ENCODE results near the gene HS6ST2.
A peak's percentile ranks its signal among the peaks of the same experiment; 100 is the strongest.

The HS6ST2 gene

DNA sequence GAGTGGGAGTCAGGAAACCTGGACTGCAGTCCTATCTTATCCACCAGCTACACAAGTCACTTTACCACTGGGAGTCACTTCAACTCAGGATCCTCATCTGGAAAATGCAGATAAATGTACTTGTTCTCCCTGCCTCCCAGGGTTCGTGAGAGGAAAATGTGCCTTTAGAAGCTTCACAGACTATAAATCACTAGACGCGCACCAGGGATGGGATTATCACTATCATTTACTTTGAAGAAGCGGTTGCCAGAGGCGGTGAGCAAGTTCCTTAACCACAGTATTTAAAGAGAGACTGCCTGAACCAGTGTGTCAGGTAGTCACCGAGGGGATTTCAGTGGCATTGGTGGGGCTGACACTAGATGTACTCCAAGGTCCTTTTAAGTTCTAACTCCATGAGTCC lies 219.5 kb downstream of the HS6ST2 start:
- peak; percentile 75 for DNase-seq

DNA sequence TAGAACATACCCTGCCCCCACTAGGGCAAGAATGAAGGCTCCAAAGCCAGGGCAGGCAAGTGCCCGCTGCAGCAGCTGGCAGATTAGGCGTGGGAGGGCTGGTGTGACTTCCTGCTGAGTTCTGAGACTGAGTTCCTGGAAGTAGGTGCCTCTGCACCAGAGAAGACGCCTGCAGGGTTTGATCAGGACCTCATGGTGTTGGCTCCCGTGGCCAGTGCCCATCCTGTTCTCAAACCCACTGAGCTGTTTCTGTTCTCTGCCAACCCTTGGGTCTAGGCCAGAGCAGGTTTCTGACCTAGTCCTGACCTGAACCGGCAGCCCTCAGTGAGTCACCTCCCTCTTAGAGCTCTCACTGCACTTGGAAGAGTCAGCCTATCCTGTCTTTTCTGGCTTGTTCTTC lies 220.7 kb downstream of the HS6ST2 start:
- no peak for DNase-seq

DNA sequence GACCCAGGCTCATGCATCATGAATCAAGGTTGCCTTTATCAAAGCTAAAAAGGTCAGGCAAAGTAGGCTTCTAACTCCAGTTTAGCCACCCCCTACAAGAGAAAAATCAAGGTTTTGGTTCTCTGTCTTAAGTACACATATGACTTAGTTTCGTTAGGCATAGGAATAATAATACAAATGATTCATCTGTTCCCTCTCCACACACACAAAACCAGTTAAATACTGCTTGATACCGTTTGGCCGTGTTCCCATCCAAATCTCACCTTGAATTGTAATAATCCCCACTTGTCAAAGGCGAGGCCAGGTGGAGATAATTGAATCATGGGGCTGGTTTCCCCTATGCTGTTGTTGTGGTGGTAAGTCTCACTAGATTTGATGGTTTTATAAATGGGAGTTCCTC lies 226.2 kb downstream of the HS6ST2 start:
- DNase-seq, result no peak

DNA sequence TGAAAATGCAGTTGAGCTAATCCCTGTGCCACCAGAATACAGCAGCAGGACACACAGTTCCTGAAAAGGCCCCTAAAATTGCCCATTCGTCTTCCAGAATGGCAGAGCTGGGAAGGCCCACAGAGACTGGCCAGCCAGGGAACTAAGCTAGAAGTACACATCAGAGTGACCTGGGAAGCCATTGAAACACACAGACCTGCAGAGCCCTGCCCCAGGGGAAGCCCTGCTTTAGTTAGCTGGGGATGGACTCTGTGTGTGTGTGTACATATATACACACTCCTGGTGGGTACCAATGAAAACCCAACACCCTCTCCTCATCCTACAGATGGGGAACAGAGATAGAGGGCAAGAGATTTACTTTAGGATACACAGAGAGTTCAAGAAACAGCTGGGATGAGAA lies 227.7 kb downstream of the HS6ST2 start:
- DNase-seq, result no peak

DNA sequence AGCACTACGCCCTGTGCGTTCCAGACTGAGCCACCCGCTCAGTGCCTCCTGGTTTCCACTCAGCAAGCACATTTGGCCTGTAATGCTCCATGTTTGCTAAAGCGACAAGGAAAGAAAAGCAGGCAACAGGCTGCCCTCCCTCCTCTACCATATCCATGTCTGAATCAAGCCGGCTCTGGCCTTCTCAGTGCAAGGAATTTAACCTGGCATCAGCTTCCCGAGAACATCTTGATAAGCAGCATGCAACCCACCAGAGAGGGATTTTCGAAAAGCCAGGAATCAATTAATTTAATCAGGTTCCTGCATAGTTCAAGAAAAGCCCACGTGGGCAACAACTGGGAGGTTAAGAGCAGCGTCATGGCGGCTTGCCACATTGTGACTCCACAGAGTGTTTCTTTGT lies 228.2 kb downstream of the HS6ST2 start:
- DNase-seq, result no peak

DNA sequence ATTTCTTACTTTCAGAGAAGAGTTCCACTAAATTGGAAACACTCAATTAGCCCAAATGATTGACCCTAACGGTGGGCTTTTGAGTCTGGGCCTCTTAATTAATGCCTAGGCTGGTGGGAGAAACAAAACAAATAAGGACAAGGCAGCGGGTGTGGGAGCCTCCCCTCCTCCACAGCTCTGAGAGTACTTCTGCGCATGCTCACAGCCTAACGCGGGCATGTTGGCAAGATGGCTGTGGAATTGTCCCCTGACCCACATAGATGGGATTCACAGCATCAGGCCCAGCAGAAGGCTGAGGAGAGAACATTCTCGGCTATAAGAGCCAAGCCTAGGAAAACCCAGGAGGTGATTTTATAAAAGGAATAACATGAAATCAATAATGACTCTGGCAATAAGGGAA lies 230.1 kb downstream of the HS6ST2 start:
- no peak for DNase-seq

DNA sequence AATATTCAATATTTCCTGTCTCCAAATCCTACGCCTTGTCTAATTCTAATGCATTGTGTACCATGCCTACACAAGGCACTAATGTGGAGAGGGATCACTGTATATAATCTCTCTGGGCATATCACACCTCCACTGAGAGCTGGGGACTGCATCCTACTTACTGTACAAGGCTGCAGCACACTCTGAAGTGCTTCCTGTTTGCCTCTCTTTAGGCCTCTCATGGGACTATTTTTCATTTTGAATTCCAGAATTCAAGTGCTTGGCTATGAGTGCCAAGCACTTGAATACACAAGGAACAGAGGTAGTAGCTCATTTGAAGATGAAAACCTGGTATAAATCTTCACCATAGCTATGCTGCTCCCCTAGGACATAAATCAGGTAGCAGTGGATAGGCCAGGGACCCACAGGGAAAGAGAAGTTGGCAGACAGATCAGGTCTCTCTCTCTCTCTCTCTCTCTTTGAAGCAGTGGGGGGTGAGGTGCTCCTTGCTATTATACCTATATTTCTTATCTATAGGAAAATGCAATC lies 239.9 kb downstream of the HS6ST2 start:
- no peak for DNase-seq

DNA sequence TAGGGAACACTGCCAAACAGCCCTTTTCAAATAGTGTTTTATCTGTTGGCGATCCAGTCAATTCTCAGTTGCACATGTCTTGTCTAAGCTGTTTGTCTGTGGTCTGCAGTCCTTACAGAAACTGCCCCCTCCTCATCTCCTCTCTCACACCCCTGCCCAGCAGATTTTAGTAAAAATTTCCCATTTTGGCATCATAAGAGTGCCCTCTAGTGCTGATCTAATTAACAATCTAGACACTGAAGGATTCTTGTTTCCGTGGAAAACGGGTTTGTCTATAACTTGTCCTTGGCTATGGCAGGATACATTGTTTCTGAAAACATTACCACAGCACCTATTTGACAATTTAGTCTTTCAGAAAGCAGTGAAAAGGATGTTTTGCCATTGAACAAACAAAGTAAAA lies 242.4 kb downstream of the HS6ST2 start:
- no peak for DNase-seq

DNA sequence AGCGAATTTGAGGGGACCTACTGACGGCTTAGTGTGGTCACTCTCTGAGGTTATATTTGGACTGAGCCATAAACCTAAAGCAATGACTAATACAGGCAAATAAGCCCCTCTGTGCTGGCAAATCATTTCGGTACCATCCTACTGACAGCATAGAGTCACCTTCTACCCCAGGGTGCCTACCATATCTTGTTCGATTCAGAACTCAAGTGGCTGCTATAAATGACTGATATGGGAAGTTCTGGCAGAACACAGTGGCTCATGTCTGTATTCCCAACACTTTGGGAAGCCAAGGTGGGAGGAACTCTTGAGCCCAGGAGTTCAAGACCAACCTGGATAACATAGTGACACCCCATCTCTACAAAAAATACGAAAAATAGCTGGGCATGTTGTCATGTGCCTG lies 243.5 kb downstream of the HS6ST2 start:
- no peak for DNase-seq

DNA sequence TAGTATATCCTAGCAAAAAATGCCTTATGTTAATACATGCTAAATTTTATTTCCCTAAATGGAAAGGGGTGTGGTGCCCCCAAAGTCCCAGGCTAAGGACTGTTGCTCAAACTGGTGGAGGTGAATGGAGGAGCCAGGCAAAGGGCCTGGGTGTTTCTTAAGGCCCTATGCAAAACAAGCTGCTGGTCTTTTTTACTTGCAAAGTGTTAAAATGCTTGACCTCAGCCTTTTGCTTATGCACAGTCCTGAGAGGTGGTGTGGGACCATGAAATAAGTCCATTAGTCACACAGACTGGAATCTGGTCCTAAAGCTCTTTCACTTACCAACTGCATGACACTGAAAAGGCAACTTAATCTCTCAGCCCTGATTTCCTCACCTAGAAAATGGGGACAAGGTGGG lies 246.1 kb downstream of the HS6ST2 start:
- DNase-seq, result no peak

DNA sequence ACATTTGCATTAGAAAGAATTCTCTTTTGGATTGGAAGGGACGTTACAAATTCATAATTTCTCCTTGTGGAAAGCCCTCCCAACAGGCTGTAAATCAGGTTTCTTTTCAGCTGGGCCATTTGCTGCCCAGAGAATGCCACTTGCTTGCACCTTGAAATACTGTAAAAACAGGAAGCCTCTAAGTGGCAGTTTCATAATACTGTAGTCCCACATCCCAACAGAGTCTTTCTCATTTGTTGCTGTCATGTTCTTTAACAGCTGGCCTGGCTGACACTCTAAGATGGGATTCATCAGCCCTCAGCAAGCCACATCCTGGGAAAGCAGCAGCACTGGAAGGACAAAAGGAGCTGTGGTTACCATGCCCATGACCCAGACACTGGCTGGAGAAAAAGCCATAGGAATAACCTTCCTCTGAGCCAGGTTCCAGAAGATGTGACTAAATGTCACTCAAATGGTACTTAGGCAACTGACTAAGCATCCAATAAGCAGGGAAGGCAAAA lies 247.7 kb downstream of the HS6ST2 start:
- no peak for DNase-seq

DNA sequence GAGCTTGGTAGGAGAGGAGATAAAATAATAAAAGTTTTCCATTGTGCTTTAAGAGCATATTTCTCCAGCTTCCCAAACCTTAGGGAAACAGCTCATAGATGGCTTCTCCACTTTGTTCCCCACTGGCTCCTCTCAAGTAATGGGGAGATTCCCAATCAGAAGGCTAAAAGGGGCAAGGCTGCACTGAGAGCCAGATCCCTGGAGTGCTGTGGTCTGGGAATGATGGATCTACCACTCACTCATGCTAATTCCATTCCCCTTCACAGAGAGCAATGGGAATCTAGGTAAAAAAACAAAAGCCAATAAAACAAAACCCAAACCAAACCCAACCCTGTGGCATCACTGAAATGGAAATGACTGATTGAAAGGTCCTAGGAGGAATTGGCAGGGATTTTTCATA lies 249.9 kb downstream of the HS6ST2 start:
- DNase-seq, result no peak

DNA sequence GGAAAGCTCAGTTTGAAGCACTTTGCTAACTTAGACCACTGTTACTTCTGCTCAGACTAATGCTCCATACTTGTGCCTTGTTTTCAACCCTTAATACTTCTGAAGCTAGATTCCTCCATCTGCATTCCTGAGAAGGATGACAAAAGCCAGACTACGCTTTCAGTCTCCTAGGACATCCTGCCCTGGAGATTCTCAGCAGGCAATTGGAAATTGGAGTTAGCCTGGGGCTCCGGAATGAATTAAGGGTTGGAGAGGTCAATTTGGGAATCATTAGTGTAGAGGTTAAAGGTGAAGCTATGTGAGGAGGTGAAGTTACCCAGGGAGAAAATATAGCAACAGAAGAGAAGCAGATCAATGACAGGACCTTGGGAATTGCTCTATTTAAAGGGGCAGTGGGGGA lies 253.7 kb downstream of the HS6ST2 start:
- DNase-seq, result peak; percentile 92

DNA sequence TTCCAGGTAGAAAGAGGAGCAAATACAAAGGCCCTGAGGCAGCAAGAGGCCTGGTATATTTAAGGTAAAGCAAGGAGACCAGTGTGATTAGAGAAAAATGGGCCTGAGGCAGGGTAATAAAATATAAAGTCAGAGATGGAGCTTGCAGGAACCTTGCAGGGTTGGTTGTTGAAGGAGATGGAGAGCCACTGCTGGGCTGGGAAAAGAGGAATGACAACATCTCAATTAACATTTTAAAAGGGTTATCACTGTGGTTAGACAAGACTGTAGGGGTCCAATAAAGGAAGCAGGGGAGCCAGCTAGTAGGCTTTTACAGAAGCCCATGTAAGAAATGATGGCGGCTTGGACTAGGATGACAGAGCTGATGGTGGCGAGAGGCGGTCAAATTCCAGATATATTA lies 264.0 kb downstream of the HS6ST2 start:
- DNase-seq, result peak; percentile 62

DNA sequence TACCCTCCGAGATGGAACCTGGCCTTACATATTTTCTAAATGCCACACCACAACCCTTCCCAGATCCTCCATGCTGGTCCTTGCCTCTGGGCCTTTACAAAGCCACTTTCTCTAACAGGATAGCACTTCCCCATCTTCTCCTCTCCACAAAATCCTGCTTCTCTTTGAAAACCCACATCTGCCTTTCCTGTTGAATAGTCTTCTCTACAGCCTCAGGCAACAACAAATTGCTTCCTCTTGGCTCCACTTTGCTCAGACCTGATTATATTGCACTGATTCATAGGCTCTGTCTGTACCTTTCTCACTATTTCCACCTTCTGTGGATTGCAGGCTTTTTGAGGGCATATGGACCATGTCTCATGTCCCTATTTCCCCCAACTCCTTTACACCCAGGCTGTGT lies 265.9 kb downstream of the HS6ST2 start:
- peak; percentile 71 for DNase-seq

DNA sequence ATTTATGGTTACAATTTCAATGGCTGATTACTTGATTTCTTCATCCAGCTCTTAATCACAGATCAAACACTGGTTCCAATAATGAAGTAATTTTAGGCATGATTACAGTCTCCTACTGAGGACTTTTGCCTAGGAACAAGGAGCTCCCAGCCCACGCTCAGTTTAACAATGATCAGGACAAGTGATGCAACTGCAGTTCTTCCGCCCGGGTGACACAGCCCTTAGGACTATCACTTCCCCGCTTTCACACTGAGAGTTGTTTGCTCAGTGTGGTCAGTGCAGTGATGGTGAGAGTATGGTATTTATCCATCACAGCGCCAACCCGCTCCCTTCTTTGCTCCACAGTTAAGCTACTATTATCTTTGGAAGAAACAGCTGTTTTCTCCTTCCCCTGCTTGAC lies 266.4 kb downstream of the HS6ST2 start:
- DNase-seq, result no peak

DNA sequence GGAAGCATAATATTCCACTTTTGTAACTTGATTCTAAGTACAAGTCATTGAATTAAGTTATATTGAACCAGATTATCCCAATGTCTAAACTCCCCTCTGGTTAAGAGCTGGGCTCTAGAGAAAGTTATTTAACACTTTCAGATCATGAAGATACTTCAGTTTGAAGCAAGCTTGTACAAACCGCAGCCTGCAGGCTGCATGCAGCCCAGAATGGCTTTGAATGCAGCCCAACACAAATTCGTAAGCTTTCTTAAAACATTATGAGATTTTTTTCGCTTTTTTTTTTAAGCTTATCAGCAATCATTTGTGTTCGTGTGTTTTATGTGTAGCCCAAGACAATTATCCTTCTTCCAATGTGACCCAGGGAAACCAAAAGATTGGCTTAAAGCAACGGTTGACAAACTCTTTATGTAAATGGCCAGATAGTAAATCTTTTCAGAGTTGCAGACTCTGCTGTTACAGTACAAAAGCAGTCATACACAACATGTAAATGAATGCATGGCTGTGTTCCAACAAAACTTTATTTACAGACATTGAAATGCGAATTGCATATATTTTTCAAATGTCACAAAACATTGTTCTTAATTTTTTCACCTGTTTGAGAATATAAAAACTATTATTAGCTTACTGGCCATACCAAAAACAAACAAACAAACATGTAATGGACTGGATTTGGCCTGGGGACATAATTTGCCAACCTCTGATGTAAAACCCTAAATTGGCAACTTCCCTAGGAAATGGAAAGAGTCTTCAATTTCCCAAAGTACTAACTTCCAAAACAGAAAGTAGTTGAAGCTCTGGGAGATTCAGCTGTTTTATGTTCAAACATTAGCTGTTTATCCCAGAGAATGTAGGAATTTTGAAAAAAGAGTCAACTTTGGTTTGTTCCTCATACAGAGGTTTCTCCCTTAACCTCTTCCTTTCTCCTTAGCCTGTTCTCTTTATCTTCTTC lies 268.5 kb downstream of the HS6ST2 start:
- no peak for DNase-seq

DNA sequence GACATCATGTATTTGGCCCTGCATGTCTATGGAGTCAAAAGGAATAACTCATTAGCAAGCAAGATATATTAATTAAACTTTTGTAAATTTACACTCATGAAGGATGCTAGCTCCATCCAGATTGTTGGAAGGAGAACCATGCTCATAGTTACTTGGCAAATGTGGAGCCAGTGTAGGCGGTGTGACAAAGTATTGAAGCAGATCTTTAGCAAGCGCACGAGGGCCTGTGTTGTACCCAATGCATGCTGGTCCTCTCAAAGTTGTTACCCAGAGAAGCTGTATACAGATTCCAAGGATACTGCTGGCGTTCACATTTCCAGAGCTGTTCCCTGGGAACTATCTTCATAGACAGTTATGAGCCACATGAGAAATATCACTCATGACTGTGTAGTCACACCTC lies 273.2 kb downstream of the HS6ST2 start:
- no peak for DNase-seq

DNA sequence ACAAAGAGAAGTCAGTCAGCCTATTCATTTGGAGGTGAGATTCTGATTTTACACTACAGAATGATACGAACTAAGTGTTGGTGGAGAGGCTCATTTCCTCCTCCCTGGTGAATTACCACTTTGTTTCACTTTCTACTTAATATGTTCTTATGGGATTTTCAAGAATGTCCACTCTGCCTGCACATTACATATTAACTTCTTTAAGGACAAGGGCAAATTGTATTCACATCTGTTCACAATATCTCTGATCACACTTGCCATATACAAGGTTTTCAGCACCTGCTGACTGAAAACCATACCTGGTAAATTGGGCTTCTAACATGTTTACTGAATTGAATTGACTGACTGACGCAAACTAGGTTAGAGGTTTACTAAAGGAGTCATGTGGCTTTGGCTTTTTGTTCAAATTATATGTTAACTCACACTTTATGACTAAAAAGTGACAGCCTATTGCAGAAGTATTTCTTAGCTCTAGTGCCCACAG lies 281.2 kb downstream of the HS6ST2 start:
- DNase-seq, result no peak

DNA sequence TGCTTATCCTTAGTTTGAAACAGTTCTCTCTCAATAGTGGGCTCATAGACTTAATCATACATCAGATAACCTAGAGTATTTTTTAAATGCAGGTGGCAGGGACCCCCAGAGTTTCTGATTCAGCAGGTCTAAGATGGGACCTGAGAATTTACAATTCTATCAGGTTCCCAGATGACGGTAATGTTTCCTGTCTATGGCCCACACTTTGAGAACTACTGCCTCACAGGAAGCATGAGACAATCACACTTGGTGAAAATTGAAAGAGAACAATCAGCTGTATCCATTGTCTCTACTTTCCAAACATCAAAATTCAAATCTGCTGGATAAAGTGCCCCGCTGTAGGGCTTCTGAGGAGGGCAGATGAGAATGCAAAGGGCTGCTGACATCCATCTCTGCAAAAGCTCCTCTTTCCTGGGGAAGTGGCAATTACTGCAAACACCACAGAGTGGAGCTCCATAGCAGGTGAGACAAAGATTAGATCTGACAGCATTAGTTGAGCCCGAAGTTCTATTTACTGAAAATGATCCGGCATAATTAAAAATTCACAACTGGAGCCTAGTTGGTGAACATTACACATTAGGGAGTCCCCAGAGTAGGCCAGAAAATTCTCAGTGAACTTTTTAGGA lies 281.8 kb downstream of the HS6ST2 start:
- no peak for DNase-seq

DNA sequence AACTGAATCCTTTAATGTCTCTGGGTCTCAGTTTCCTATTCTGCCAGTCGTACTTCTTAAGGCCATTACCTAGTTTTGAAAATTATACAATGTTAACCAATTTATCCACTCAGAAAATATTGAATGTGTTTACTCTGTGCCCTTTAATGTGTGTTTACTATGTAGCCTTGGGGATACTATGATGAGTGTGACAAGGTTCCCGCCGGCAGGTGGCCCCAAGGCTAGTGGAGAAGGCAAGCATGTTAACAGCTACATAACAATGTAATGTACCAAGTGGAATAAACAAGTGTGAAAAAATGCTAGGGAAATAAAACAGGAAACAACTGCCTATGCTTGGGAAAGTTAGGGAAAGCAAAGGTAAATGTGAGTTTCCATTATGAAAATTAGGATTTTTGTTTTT lies 282.3 kb downstream of the HS6ST2 start:
- no peak for DNase-seq

DNA sequence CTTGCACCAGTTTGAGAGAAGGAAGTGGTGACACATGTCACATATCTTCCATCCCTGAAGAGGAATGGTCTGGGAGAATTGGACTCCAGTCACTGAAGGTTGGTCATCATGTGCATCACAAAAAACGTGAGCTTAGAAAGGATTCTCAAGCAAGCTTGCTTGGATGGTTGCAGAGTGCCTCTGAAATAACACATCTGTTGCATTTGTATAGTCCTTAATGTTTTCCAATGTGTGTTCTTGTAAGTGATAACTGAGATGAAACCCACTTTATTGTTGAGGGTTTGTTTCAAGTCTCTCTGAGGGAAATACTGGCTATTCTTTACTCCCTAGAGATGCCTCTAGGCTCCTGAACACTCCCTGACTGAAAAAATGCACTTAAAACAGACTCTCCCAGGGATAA lies 285.1 kb downstream of the HS6ST2 start:
- DNase-seq, result no peak

DNA sequence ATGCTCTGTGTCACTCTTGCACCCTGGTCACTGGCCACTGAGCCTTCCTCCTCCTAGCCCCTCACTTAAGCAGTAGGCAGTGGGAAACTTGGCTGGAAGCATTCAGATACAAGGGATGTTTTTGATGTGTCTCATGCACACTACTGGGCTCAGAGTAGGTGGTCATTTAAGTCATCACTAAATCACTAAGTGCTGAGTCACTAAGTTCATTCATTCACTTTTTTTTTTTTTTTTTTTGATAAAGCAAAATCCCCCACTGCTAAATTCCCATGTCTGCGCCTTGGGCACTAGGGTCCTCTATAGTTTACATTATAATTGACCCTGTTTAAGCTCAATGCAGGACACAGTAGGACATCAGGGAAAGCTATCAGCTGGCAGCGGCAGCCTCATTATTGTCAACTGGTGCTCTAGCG lies 287.2 kb downstream of the HS6ST2 start:
- DNase-seq, result peak; percentile 50

DNA sequence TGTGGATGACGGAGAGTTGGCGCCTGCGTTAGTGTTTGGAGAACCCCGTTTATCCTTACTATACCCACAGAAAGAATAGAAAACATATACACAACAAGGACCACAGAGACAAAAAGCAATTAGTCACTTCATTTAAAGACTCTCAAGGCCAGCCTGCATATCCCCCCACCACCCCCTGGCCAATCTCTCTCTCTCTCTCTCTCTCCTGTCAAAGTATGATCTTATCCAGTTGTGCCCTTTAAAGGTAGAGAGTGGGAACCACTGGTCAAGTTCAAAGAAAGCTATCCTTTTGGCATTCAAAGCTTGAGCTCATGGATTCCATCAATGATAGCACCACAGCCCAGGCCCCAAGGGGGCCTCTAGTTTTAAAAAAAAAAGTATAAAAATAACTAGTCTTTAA lies 289.3 kb downstream of the HS6ST2 start:
- peak; percentile 57 for DNase-seq

All from islet precursor cell (in vitro differentiated cells).